Astrocyte (in vitro differentiated cells and primary cell): ENCODE measurements around the gene TM9SF1. TPM values are rescaled to one million over a fixed set of nuclear protein-coding genes. Genes with fewer than 3 reads are reported as not detected.

ENCODE experiments used
- DNase-seq: peaks from one replicate; pipeline ENCODE4 v3.0.0-alpha.2; 2010; ENCODE audit warnings: low read depth
- FAIRE-seq: peaks from 2 replicates; lab custom pipeline; 2011; peaks lifted over from hg19 to GRCh38; lab: Jason Lieb, UNC
- H2AFZ ChIP-seq: 2 replicates; pipeline ENCODE4 v1.6.0; 2012; ENCODE audit warnings: low read depth, low read length, inconsistent platforms
- H3K27ac ChIP-seq: 2 replicates; pipeline ENCODE4 v1.5.1; 2011; ENCODE audit warnings: low read depth, low read length, inconsistent platforms
- H3K27me3 ChIP-seq: 2 replicates; pipeline ENCODE4 v1.6.0; 2011; ENCODE audit warnings: low read length, inconsistent platforms; ENCODE audit not compliant: insufficient read depth
- H3K36me3 ChIP-seq: 2 replicates; pipeline ENCODE4 v1.5.1; 2011; ENCODE audit warnings: low read length, inconsistent platforms; ENCODE audit not compliant: insufficient read depth
- H3K4me1 ChIP-seq: 2 replicates; pipeline ENCODE4 v1.5.1; 2011; ENCODE audit warnings: low read length, inconsistent platforms; ENCODE audit not compliant: insufficient read depth
- H3K4me2 ChIP-seq: 2 replicates; pipeline ENCODE4 v1.6.0; 2012; ENCODE audit warnings: low read length, inconsistent platforms
- H3K4me3 ChIP-seq: 2 replicates; pipeline ENCODE4 v1.5.1; 2011; ENCODE audit warnings: low read depth, mild to moderate bottlenecking, low read length, inconsistent platforms; ENCODE audit not compliant: insufficient read depth
- H3K79me2 ChIP-seq: 2 replicates; pipeline ENCODE4 v1.6.0; 2012; ENCODE audit warnings: mild to moderate bottlenecking, low read length, inconsistent platforms; ENCODE audit not compliant: insufficient read depth
- H3K9ac ChIP-seq: 2 replicates; pipeline ENCODE4 v1.6.0; 2012; ENCODE audit warnings: mild to moderate bottlenecking, low read length, inconsistent platforms
- H3K9me3 ChIP-seq: 2 replicates; pipeline ENCODE4 v1.5.1; 2012; ENCODE audit warnings: low read depth, mild to moderate bottlenecking, low read length, inconsistent platforms; ENCODE audit not compliant: insufficient read depth
- H4K20me1 ChIP-seq: 2 replicates; pipeline ENCODE4 v1.6.0; 2012; ENCODE audit warnings: low read length, inconsistent platforms; ENCODE audit not compliant: insufficient read depth
- H3K27ac Mint-ChIP-seq: one replicate; pipeline ENCODE4 v1.8.0; 2021; ENCODE audit warnings: mild to moderate bottlenecking, mixed read lengths; ENCODE audit not compliant: unreplicated experiment
- H3K27me3 Mint-ChIP-seq: one replicate; pipeline ENCODE4 v1.8.0; 2021; ENCODE audit warnings: low read depth, mixed read lengths; ENCODE audit not compliant: unreplicated experiment
- H3K36me3 Mint-ChIP-seq: one replicate; pipeline ENCODE4 v1.8.0; 2021; ENCODE audit warnings: low read depth, mixed read lengths; ENCODE audit not compliant: unreplicated experiment
- H3K4me1 Mint-ChIP-seq: one replicate; pipeline ENCODE4 v1.8.0; 2021; ENCODE audit warnings: low read depth, mixed read lengths; ENCODE audit not compliant: unreplicated experiment
- H3K4me3 Mint-ChIP-seq: one replicate; pipeline ENCODE4 v1.8.0; 2021; ENCODE audit warnings: mild to moderate bottlenecking, moderate library complexity, mixed read lengths; ENCODE audit not compliant: unreplicated experiment
- H3K9me3 Mint-ChIP-seq: one replicate; pipeline ENCODE4 v1.8.0; 2021; ENCODE audit warnings: mild to moderate bottlenecking, mixed read lengths; ENCODE audit not compliant: unreplicated experiment
- CTCF ChIP-seq: IDR thresholded peaks from 2 replicates; pipeline ENCODE4 v1.5.1; 2011; ENCODE audit warnings: low read depth, mild to moderate bottlenecking, inconsistent platforms, low read length, moderate library complexity; ENCODE audit not compliant: insufficient read depth
- EZH2 ChIP-seq: IDR thresholded peaks from 2 replicates; pipeline ENCODE4 v1.6.1; 2012; ENCODE audit warnings: mild to moderate bottlenecking, low read length, inconsistent platforms; ENCODE audit not compliant: insufficient read depth
- total RNA-seq: library from RNA; stranded (reverse); gene quantifications from 2 replicates; pipeline ENCODE4 v1.2.1, GENCODE V29; 2021

TM9SF1 gene
- total RNA-seq, 1 donor from 2014 or later, result 59.3 TPM

DNA sequence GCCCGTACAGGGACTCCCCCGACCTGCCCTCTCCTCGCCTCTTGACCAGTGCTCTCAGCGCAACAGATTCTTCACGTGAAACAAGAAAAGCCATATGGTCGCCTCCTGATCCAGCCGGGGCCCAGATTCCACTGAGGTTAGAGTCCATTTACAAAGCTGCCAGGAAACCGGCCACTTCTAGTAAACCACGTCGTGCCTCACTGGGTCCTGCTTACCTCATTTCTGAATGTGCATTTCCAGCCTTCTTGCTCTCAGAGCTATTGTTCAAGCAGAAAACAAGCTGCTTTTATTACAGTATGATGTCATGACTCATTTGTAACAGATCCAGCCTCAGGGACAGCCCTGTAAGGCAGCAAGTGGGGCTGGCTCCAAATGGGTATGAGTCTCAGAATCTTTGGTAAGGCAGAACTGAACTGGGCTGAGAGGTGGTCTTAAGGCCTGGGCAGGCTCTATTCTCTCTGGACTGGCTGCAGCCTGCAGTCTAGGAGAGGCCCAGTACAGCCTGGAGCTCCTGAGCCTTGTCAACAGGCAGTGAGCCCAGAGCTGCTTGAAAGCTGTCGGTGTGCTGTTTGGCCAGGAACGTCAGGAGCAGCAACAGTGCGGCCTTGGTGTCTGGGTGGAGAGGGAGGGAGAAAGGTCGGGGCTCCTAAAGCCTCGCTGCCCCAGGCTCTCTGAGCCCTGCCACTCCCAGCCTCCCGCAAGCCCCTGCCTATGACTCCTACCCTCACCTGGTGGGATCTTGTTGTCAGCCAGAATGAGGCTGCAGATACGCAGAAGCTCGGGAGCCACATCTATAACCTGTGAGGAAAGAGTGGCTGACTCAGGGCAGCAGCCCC lies 15.1 kb downstream of the TM9SF1 start:
- H3K36me3 ChIP-seq, result peaks cover 24% of the 10 kb centered on the region

DNA sequence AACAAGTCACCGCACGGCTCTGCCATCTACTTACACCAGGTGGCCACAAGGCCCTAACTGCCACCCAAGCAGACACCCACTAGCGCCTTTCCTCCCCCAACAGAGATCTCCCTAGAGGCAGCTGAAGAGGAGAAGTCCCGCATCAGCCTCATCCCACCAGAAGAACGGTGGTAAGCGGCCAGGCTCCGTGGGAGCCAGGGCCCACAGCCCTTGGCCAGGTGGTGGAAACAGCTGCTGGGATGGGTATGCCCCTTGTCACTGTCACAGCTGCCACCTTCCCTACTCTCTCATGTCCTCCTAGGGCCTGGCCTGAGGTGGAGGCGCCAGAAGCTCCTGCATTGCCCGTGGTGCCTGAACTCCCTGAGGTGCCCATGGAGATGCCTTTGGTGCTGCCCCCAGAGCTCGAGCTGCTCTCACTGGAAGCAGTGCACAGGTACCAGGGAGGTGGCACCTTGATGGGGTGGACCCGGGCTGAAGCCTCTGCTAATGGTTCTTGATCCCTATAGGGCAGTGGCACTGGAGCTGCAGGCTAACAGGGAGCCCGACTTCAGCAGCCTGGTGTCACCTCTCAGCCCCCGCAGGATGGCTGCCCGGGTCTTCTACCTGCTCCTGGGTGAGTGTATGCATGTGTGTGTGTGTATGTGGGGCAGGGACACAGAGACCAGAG lies 15.8 kb downstream of the TM9SF1 start:
- Mint-ChIP-seq H3K36me3 (peaks cover 20% of the 10 kb centered on the region), H3K27me3 (no peaks in the 10 kb centered on the region), H3K4me1 (peaks cover 7% of the 10 kb centered on the region), H3K4me3 (no peak overlapping the region), H3K9me3 (no peaks in the 10 kb centered on the region), H3K27ac (peak overlapping the region; percentile 75)
- Histone ChIP-seq H4K20me1 (peaks cover 35% of the 10 kb centered on the region), H3K9ac (peak overlapping the region; percentile 8), H3K4me3 (no peak overlapping the region), H3K27ac (peak overlapping the region; percentile 18), H3K4me1 (peaks cover 5% of the 10 kb centered on the region), H3K27me3 (no peaks in the 10 kb centered on the region), H3K79me2 (no peaks in the 10 kb centered on the region), H3K4me2 (no peak overlapping the region), H2AFZ (no peak overlapping the region), H3K36me3 (peaks cover 22% of the 10 kb centered on the region), H3K9me3 (no peaks in the 10 kb centered on the region)
- DNase-seq (no peak), FAIRE-seq (no peak)
- TF ChIP-seq EZH2 (no peak), CTCF (no peak)

More for the DNA sequence above, 15.1 kb downstream of the TM9SF1 start:
- Mint-ChIP-seq H3K27ac (peak overlapping the region; percentile 75), H3K4me3 (no peak overlapping the region), H3K36me3 (peaks cover 15% of the 10 kb centered on the region), H3K9me3 (no peaks in the 10 kb centered on the region), H3K4me1 (peaks cover 7% of the 10 kb centered on the region), H3K27me3 (no peaks in the 10 kb centered on the region)
- Histone ChIP-seq H3K27ac (peak overlapping the region; percentile 18), H4K20me1 (peaks cover 37% of the 10 kb centered on the region), H3K9me3 (no peaks in the 10 kb centered on the region), H3K4me2 (no peak overlapping the region), H3K4me3 (no peak overlapping the region), H3K27me3 (no peaks in the 10 kb centered on the region), H3K9ac (peak overlapping the region; percentile 8), H2AFZ (no peak overlapping the region), H3K79me2 (no peaks in the 10 kb centered on the region), H3K4me1 (peaks cover 5% of the 10 kb centered on the region)
- DNase-seq (peak; percentile 88), FAIRE-seq (no peak)
- TF ChIP-seq EZH2, result no peak
- TF ChIP-seq CTCF, result no peak
